Right lobe of liver (tissue), 4 donors: Measurements from ENCODE around the gene ANAPC2.

Experiments used
- POLR2A ChIP-seq: fragments of 450-650 bp; IDR thresholded peaks from one replicate; pipeline ENCODE4 v1.6.1; 2017; ENCODE audit warnings: antibody characterized with exemption, mild to moderate bottlenecking
- TF ChIP-seq, protein P1 (sequence below), 4 donors: fragments of 200-600 bp in 3 of 4; fragments of 450-650 bp in 1 of 4; IDR thresholded peaks; one replicate each; pipeline versions ENCODE4 v1.5.1 to v1.8.0; 2016 to 2022; ENCODE audit warnings: antibody characterized with exemption in 4 of 4, mild to moderate bottlenecking in 2 of 4
- donor health status: DM: no; HTN: no; CAD: no.
- donor health status: DM: no; HTN: no; CAD: no.
- donor health status: DM: no; HTN: yes; CAD: no.

DNA sequence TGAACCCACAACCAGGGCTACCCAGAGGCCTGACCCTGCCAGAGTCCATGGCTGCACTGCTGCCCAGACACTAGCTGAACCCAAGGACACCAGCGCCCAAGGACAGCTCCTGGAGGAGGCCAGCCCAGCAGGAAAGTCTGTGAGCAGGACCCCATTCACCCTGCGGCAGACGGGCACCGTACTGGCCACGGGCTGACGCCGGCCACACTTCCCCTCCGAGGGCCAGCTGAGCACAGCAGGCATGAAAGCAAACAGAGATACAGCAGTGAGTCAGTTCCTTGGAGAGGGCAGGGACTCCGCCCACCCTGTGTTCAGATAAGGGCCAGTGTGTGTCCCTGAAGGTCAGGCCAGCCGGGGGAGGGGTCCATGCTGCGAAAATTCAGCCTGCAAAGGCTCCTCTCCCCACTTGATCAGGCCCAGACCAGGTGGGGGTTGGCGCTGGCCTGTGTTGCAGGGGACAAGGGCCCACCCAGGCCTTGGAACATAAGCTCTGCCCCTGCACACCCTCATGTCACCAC is 30.5 kb upstream of the ANAPC2 start:
- TF ChIP-seq, protein P1, sequence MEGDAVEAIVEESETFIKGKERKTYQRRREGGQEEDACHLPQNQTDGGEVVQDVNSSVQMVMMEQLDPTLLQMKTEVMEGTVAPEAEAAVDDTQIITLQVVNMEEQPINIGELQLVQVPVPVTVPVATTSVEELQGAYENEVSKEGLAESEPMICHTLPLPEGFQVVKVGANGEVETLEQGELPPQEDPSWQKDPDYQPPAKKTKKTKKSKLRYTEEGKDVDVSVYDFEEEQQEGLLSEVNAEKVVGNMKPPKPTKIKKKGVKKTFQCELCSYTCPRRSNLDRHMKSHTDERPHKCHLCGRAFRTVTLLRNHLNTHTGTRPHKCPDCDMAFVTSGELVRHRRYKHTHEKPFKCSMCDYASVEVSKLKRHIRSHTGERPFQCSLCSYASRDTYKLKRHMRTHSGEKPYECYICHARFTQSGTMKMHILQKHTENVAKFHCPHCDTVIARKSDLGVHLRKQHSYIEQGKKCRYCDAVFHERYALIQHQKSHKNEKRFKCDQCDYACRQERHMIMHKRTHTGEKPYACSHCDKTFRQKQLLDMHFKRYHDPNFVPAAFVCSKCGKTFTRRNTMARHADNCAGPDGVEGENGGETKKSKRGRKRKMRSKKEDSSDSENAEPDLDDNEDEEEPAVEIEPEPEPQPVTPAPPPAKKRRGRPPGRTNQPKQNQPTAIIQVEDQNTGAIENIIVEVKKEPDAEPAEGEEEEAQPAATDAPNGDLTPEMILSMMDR (IDR thresholded peaks at IDR 0.05): no peak
- TF ChIP-seq POLR2A: no peak
